H9 (cell line): ENCODE data around the gene CYP17A1. TPM values are rescaled to one million over a fixed set of nuclear protein-coding genes. Genes with fewer than 3 reads are reported as not detected.

Experiments used
- DNase-seq: peaks from one replicate; pipeline ENCODE4 v3.0.0-alpha.2; 2017
- H2AFZ ChIP-seq: one replicate; pipeline ENCODE4 v1.6.1; 2013; ENCODE audit warnings: mild to moderate bottlenecking, low read length, control low read depth, moderate library complexity
- H2AK5ac ChIP-seq: 2 replicates; pipeline ENCODE4 v1.6.1; 2013; ENCODE audit warnings: low read length, control low read depth, mixed read lengths; ENCODE audit not compliant: insufficient read length
- H2BK120ac ChIP-seq: one replicate; pipeline ENCODE4 v1.6.1; 2013; ENCODE audit warnings: low read depth, mild to moderate bottlenecking, low read length, control low read depth, inconsistent platforms; ENCODE audit not compliant: poor library complexity, severe bottlenecking
- H2BK12ac ChIP-seq: 2 replicates; pipeline ENCODE4 v1.6.1; 2013; ENCODE audit warnings: low read length, control low read depth, mixed read lengths, low read depth; ENCODE audit not compliant: insufficient read length
- H2BK15ac ChIP-seq: 2 replicates; pipeline ENCODE4 v1.6.1; 2013; ENCODE audit warnings: low read depth, low read length, control low read depth
- H2BK20ac ChIP-seq: one replicate; pipeline ENCODE4 v1.6.1; 2013; ENCODE audit warnings: low read depth, mild to moderate bottlenecking, low read length, control low read depth, inconsistent platforms; ENCODE audit not compliant: poor library complexity, severe bottlenecking
- H2BK5ac ChIP-seq: 2 replicates; pipeline ENCODE4 v1.6.1; 2013; ENCODE audit warnings: low read length, control low read depth, mixed read lengths; ENCODE audit not compliant: insufficient read length
- H3K14ac ChIP-seq: 2 replicates; pipeline ENCODE4 v1.6.1; 2013; ENCODE audit warnings: low read length, control low read depth; ENCODE audit not compliant: insufficient read depth
- H3K18ac ChIP-seq: 2 replicates; pipeline ENCODE4 v1.6.1; 2013; ENCODE audit warnings: low read depth, mild to moderate bottlenecking, mixed read lengths, low read length, control low read depth; ENCODE audit not compliant: insufficient read length
- H3K23ac ChIP-seq: 2 replicates; pipeline ENCODE4 v1.6.1; 2013; ENCODE audit warnings: low read length, control low read depth, mixed read lengths, low read depth; ENCODE audit not compliant: insufficient read length
- H3K23me2 ChIP-seq: 2 replicates; pipeline ENCODE4 v1.6.1; 2013; ENCODE audit warnings: low read depth, mild to moderate bottlenecking, mixed read lengths, low read length, control low read depth; ENCODE audit not compliant: insufficient read length, poor library complexity, severe bottlenecking
- H3K27ac ChIP-seq: 2 replicates; pipeline ENCODE4 v1.5.1; 2013; ENCODE audit warnings: low read length, control low read depth, mixed read lengths, low read depth; ENCODE audit not compliant: insufficient read length
- H3K27me3 ChIP-seq: 2 replicates; pipeline ENCODE4 v1.6.1; 2013; ENCODE audit warnings: low read length, control low read depth, inconsistent platforms; ENCODE audit not compliant: insufficient read depth
- H3K4ac ChIP-seq: 2 replicates; pipeline ENCODE4 v1.6.1; 2013; ENCODE audit warnings: low read depth, mild to moderate bottlenecking, control low read depth, inconsistent platforms, low read length, moderate library complexity
- H3K4me1 ChIP-seq: 2 replicates; pipeline ENCODE4 v1.6.1; 2013; ENCODE audit warnings: low read length, control low read depth, inconsistent platforms; ENCODE audit not compliant: insufficient read depth
- H3K4me2 ChIP-seq: 2 replicates; pipeline ENCODE4 v1.6.1; 2013; ENCODE audit warnings: low read length, control low read depth, mixed read lengths; ENCODE audit not compliant: insufficient read length, insufficient read depth
- H3K56ac ChIP-seq: 2 replicates; pipeline ENCODE4 v1.6.1; 2013; ENCODE audit warnings: low read depth, mild to moderate bottlenecking, mixed read lengths, low read length, control low read depth; ENCODE audit not compliant: insufficient read length
- H3K79me1 ChIP-seq: 2 replicates; pipeline ENCODE4 v1.6.1; 2013; ENCODE audit warnings: low read depth, mild to moderate bottlenecking, moderate library complexity, low read length, control low read depth, inconsistent platforms; ENCODE audit not compliant: insufficient read depth, poor library complexity, severe bottlenecking
- H3K79me2 ChIP-seq: 2 replicates; pipeline ENCODE4 v1.6.1; 2013; ENCODE audit warnings: low read length, control low read depth, inconsistent platforms; ENCODE audit not compliant: insufficient read depth
- H3K9ac ChIP-seq: 2 replicates; pipeline ENCODE4 v1.6.1; 2013; ENCODE audit warnings: low read length, control low read depth, mixed read lengths; ENCODE audit not compliant: insufficient read length; ENCODE audit errors: extremely low read depth
- H3K9me3 ChIP-seq: one replicate; pipeline ENCODE4 v1.6.1; 2013; ENCODE audit warnings: low read depth, low read length, inconsistent platforms; ENCODE audit not compliant: control insufficient read depth
- H3T11ph ChIP-seq: one replicate; pipeline ENCODE4 v1.6.1; 2013; ENCODE audit warnings: mild to moderate bottlenecking, low read length, control low read depth, inconsistent platforms
- H4K20me1 ChIP-seq: one replicate; pipeline ENCODE4 v1.6.1; 2013; ENCODE audit not compliant: control insufficient read depth, insufficient read length, insufficient read depth
- H4K5ac ChIP-seq: 2 replicates; pipeline ENCODE4 v1.6.1; 2013; ENCODE audit warnings: low read depth, mild to moderate bottlenecking, mixed read lengths, low read length, control low read depth; ENCODE audit not compliant: insufficient read length
- H4K8ac ChIP-seq: replicated peaks from 2 replicates; pipeline ENCODE4 v1.6.1; 2013; ENCODE audit warnings: low read length, control low read depth, mixed read lengths, low read depth; ENCODE audit not compliant: insufficient read length
- H4K91ac ChIP-seq: 2 replicates; pipeline ENCODE4 v1.6.1; 2013; ENCODE audit warnings: low read depth, mild to moderate bottlenecking, moderate library complexity, mixed read lengths, low read length, control low read depth; ENCODE audit not compliant: insufficient read length
- H3K27ac Mint-ChIP-seq, 3 experiments: 2 replicates in 2 of 3; 3 replicates in 1 of 3; pipeline ENCODE4 v1.8.0; 2020 to 2021; ENCODE audit warnings: mixed read lengths in 3 of 3, mild to moderate bottlenecking in 1 of 3, moderate library complexity in 1 of 3
- H3K27me3 Mint-ChIP-seq: 2 replicates; pipeline ENCODE4 v1.8.0; 2021; ENCODE audit warnings: low read depth, mild to moderate bottlenecking, moderate library complexity, mixed read lengths
- H3K36me3 Mint-ChIP-seq, 3 experiments: 2 replicates in 2 of 3; 3 replicates in 1 of 3; pipeline ENCODE4 v1.8.0; 2020 to 2021; ENCODE audit warnings: low read depth in 3 of 3, mixed read lengths in 3 of 3; ENCODE audit not compliant: insufficient read depth in 1 of 3
- H3K4me1 Mint-ChIP-seq, 2 experiments: 2 replicates each; pipeline ENCODE4 v1.8.0; 2020; ENCODE audit warnings: mixed read lengths in 2 of 2
- H3K4me3 Mint-ChIP-seq, 2 experiments: 2 replicates in 1 of 2; 3 replicates in 1 of 2; pipeline ENCODE4 v1.8.0; 2020 to 2021; ENCODE audit warnings: mild to moderate bottlenecking in 2 of 2, mixed read lengths in 2 of 2, moderate library complexity in 1 of 2
- H3K9me3 Mint-ChIP-seq, 2 experiments: 2 replicates in 1 of 2; 3 replicates in 1 of 2; pipeline ENCODE4 v1.8.0; 2020; ENCODE audit warnings: mild to moderate bottlenecking in 2 of 2, mixed read lengths in 2 of 2, moderate library complexity in 1 of 2
- WGBS: extraction: QIAGEN DNeasy Blood & Tissue Kit; methylation state at CpG from one replicate; pipeline ENCODE4 v1.1.7; 2013; ENCODE audit warnings: missing lambda C conversion rate, low lambda C conversion rate, mixed read lengths; ENCODE audit not compliant: insufficient read length; ENCODE audit errors: extremely low coverage; 5-methylcytosine and 5-hydroxymethylcytosine counted together
- total RNA-seq: library from RNA; stranded (reverse); gene quantifications from 2 replicates; pipeline ENCODE4 v1.2.1, GENCODE V29; 2021
- TF ChIP-seq, protein P1 (sequence below): fragments of 200-600 bp; sonication (generic); conservative IDR thresholded peaks from 3 replicates; pipeline ENCODE4 v1.8.0; 2021; ENCODE audit warnings: antibody characterized with exemption, mild to moderate bottlenecking

CYP17A1 gene
- total RNA-seq, 1 experiment from 2014 or later = not detected

DNA sequence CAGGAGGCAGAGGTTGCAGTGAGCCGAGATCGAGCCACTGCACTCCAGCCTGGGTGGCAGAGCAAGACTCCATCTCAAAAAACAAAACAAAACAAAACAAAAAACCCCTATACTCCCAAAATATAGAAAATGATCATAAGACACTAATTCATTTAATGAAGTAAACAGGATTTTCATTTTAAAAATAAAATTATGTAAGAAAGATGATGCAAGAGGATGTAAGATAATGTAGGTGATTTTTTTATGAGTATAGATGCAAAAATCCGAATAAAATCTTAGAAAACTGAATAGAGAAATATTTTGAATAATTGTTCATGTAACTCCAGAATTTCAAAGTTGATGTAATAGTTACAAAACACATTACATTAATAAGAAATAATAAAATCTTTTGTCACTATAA lies 28.4 kb upstream of the CYP17A1 start:
- Histone ChIP-seq H4K5ac (no peak overlapping the region), H3K14ac (no peak overlapping the region)

More for the DNA sequence above, 28.4 kb upstream of the CYP17A1 start:
- no peaks in the 10 kb centered on the region; the same call in 1 of the 2 replicates for H3K4me1 ChIP-seq
- H3K9me3 ChIP-seq = no peaks in the 10 kb centered on the region
- Mint-ChIP-seq H3K4me3 (no peak overlapping the region), H3K27me3 (no peaks in the 10 kb centered on the region), H3K27ac (no peak overlapping the region), H3K36me3 (no peaks in the 10 kb centered on the region; a peak in 3 of 7 replicates), H3K9me3 (no peaks in the 10 kb centered on the region), H3K4me1 (peaks cover 13 to 14% of the 10 kb centered on the region in 2 experiments)
- H3K27me3 ChIP-seq = no peaks in the 10 kb centered on the region; the same call in 1 of the 2 replicates
- H3K56ac ChIP-seq = no peak overlapping the region
- no peak overlapping the region for H3K23ac ChIP-seq
- no peak overlapping the region for H3K4me2 ChIP-seq
- no peak overlapping the region for H3K27ac ChIP-seq
- H2AFZ ChIP-seq = no peak overlapping the region
- no peaks in the 10 kb centered on the region for H3K79me2 ChIP-seq
- H4K8ac ChIP-seq = no peak overlapping the region
- TF ChIP-seq, protein P1, sequence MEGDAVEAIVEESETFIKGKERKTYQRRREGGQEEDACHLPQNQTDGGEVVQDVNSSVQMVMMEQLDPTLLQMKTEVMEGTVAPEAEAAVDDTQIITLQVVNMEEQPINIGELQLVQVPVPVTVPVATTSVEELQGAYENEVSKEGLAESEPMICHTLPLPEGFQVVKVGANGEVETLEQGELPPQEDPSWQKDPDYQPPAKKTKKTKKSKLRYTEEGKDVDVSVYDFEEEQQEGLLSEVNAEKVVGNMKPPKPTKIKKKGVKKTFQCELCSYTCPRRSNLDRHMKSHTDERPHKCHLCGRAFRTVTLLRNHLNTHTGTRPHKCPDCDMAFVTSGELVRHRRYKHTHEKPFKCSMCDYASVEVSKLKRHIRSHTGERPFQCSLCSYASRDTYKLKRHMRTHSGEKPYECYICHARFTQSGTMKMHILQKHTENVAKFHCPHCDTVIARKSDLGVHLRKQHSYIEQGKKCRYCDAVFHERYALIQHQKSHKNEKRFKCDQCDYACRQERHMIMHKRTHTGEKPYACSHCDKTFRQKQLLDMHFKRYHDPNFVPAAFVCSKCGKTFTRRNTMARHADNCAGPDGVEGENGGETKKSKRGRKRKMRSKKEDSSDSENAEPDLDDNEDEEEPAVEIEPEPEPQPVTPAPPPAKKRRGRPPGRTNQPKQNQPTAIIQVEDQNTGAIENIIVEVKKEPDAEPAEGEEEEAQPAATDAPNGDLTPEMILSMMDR = no peak
- H3K9ac ChIP-seq = no peak overlapping the region
- no peaks in the 10 kb centered on the region for H3K79me1 ChIP-seq
- H3K23me2 ChIP-seq = peaks cover 6% of the 10 kb centered on the region
- H4K20me1 ChIP-seq = no peaks in the 10 kb centered on the region
- H2BK20ac ChIP-seq = no peak overlapping the region
- no peak overlapping the region for H2BK15ac ChIP-seq
- H2BK120ac ChIP-seq = no peak overlapping the region
- DNase-seq = no peak
- 100% methylated on average over 1 of the region's 3 CpGs for WGBS
- H2BK5ac ChIP-seq = no peak overlapping the region
- H3T11ph ChIP-seq = no peak overlapping the region
- H3K18ac ChIP-seq = no peak overlapping the region
- H4K91ac ChIP-seq = no peak overlapping the region
- no peak overlapping the region for H2AK5ac ChIP-seq
- H2BK12ac ChIP-seq = no peak overlapping the region
- no peak overlapping the region for H3K4ac ChIP-seq
